A673 (cell line): ENCODE data around the gene SMYD3.

ENCODE experiments used
- CTCF ChIP-seq: fragments of 300-800, 200-600 bp; sonication (generic); conservative IDR thresholded peaks from 2 replicates; pipeline ENCODE4 v1.5.1; 2017; ENCODE audit warnings: low read depth, mild to moderate bottlenecking, antibody characterized with exemption, low read length, moderate library complexity, mixed read lengths
- EZH2 ChIP-seq: fragments of 200-600 bp; sonication (generic); IDR thresholded peaks from 2 replicates; pipeline ENCODE4 v1.6.1; 2017; ENCODE audit warnings: borderline replicate concordance, low read depth, mild to moderate bottlenecking, mixed read lengths, antibody characterized with exemption, low read length; ENCODE audit not compliant: poor library complexity, severe bottlenecking

- TF ChIP-seq CTCF (no peak), EZH2 (no peak)
Measured at GRCh38 chr1:245788269-245788668, 718.8 kb downstream of the SMYD3 start.
